Keratinocyte (primary cell): ENCODE measurements around the gene ZDHHC20.

Experiments used
- CTCF ChIP-seq, 3 experiments: IDR thresholded peaks in 1 of 3; conservative IDR thresholded peaks in 1 of 3; optimal IDR thresholded peaks in 1 of 3; 2 replicates in 2 of 3; 3 replicates in 1 of 3; pipeline versions ENCODE3 to v1.5.1; 2011; ENCODE audit warnings: low read length in 3 of 3, mild to moderate bottlenecking in 3 of 3, moderate library complexity in 2 of 3, control low read depth in 1 of 3, inconsistent platforms in 1 of 3; ENCODE audit not compliant: insufficient read depth in 2 of 3; ENCODE audit errors: extremely low read depth in 1 of 3
- EZH2 ChIP-seq: IDR thresholded peaks from one replicate; pipeline ENCODE4 v1.6.1; 2012; ENCODE audit warnings: inconsistent platforms, mild to moderate bottlenecking, low read length, moderate library complexity

DNA sequence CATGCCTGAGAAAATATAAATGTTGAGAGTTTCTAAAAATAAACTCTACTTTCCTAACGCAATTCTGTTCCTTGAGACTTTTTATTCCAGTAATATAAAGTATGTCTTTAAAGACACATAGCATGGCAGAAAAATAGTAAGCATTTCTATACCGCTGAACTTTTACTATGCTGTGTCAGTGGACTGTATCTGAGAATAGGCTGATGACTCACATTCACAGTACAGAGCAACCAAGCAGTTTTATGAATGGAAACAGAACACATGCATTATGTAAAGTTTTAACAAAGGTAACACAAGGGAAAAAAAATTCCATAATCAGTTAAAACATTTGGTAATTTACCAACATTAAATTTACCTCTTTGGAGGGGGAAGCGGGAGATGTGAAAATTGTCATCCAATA lies 38.4 kb downstream of the ZDHHC20 start:
- TF ChIP-seq CTCF (optimal IDR thresholded peaks at IDR 0.05 in 1 of 3, IDR thresholded peaks at IDR 0.05 in 1 of 3, conservative IDR thresholded peaks at IDR 0.05 in 1 of 3; ENCODE audit: extremely low read depth in 1 of 3, insufficient read depth in 2 of 3, low read length in 3 of 3) (no peak), EZH2 (no peak)
